CD4-positive, alpha-beta T cell (primary cell): Measurements from ENCODE around the gene MYT1. TPM values are rescaled to one million over a fixed set of nuclear protein-coding genes. Genes with fewer than 3 reads are reported as not detected.

ENCODE experiments used
- ATAC-seq: fragments of 200-7000 bp; cut with Tn5 transposase; one replicate; pipeline ENCODE4 v1.10.0; 2022; ENCODE audit warnings: mild to moderate bottlenecking; ENCODE audit not compliant: poor library complexity
- CTCF ChIA-PET: fragments of 350-600 bp; sonication (Branson Sonifier 250); formaldehyde crosslinking; loops from one replicate; lab custom pipeline; 2021; ENCODE audit warnings: antibody characterized with exemption, inconsistent platforms; lab: Charles Lee
- POLR2A ChIA-PET: fragments of 350-600 bp; sonication (Branson Sonifier 250); formaldehyde crosslinking; loops from one replicate; lab custom pipeline; 2021; ENCODE audit warnings: antibody characterized with exemption, inconsistent platforms; lab: Charles Lee
- DNase-seq, 14 experiments: peaks; one replicate each; pipeline ENCODE4 v3.0.0-alpha.2; 2013 to 2020; ENCODE audit warnings: mixed read lengths in 2 of 14
- H3K27ac ChIP-seq, 2 donors: one replicate each; pipeline versions ENCODE4 v1.5.1 to v1.7.0; 2013; ENCODE audit warnings: low read length in 2 of 2, low read depth in 1 of 2, mild to moderate bottlenecking in 1 of 2
- H3K27me3 ChIP-seq, 2 experiments: 1 replicate in 1 of 2; 2 replicates in 1 of 2; pipeline versions ENCODE4 v1.6.1 to v1.7.0; 2013; ENCODE audit warnings: low read length in 2 of 2, control low read depth in 1 of 2, mild to moderate bottlenecking in 1 of 2, moderate library complexity in 1 of 2; ENCODE audit not compliant: insufficient read depth in 2 of 2, control insufficient read depth in 1 of 2
- H3K36me3 ChIP-seq: one replicate; pipeline ENCODE4 v1.6.1; 2013; ENCODE audit warnings: low read length, control low read depth; ENCODE audit not compliant: insufficient read depth
- H3K4me1 ChIP-seq: one replicate; pipeline ENCODE4 v1.6.1; 2013; ENCODE audit warnings: low read length, control low read depth; ENCODE audit not compliant: insufficient read depth
- H3K4me3 ChIP-seq: one replicate; pipeline ENCODE4 v1.5.1; 2013; ENCODE audit warnings: mild to moderate bottlenecking, low read length, moderate library complexity
- H3K9me3 ChIP-seq, 2 experiments: 1 replicate in 1 of 2; 2 replicates in 1 of 2; pipeline versions ENCODE4 v1.6.1 to v1.7.0; 2013; ENCODE audit warnings: low read length in 2 of 2, mild to moderate bottlenecking in 2 of 2, control low read depth in 1 of 2, moderate library complexity in 1 of 2; ENCODE audit not compliant: control insufficient read depth in 1 of 2, insufficient read depth in 1 of 2
- H3K27ac Mint-ChIP-seq: one replicate; pipeline ENCODE4 v1.8.0; 2020; ENCODE audit warnings: mixed read lengths
- H3K27me3 Mint-ChIP-seq: one replicate; pipeline ENCODE4 v1.8.0; 2021; ENCODE audit warnings: mixed read lengths
- H3K36me3 Mint-ChIP-seq: one replicate; pipeline ENCODE4 v1.8.0; 2021; ENCODE audit warnings: low read depth, mixed read lengths
- H3K4me1 Mint-ChIP-seq: one replicate; pipeline ENCODE4 v1.8.0; 2021; ENCODE audit warnings: low read depth, mixed read lengths
- H3K4me3 Mint-ChIP-seq: one replicate; pipeline ENCODE4 v1.8.0; 2020; ENCODE audit warnings: mild to moderate bottlenecking, mixed read lengths
- H3K9me3 Mint-ChIP-seq: one replicate; pipeline ENCODE4 v1.8.0; 2020; ENCODE audit warnings: mixed read lengths
- intact Hi-C, 2 experiments: fragments of 100-400 bp; cut with DNase I in 1 of 2; cut with micrococcal nuclease in 1 of 2; formaldehyde crosslinking; loops; one replicate each; pipeline versions ENCODE4 v1.15.1 to v1.9.0; 2023 to 2025; cut with DNase I, micrococcal nuclease
- total RNA-seq, 174 experiments: library from RNA in 2 of 174; stranded (reverse) in 2 of 174; gene quantifications; one replicate each; pipeline ENCODE4 v1.2.3 and lab custom pipeline; 2021 to 2026
- TF ChIP-seq, protein P1 (sequence below): fragments of 200-600 bp; IDR thresholded peaks from one replicate; pipeline ENCODE4 v1.8.0; 2022; ENCODE audit warnings: antibody characterized with exemption, mild to moderate bottlenecking

Gene MYT1
- total RNA-seq, 2 experiments from 2014 or later: 1.0 TPM; not detected in 1

GRCh38 chr20:64176551-64176950, 12.3 kb downstream of the MYT1 start:
- intact Hi-C loops: no loop called here
- no peaks in the 10 kb centered on the region for H3K36me3 Mint-ChIP-seq
- no peak overlapping the region for H3K4me3 Mint-ChIP-seq
- DNase-seq (no peak), ATAC-seq (no peak)
- H3K27me3 ChIP-seq: peaks cover 7 to 16% of the 10 kb centered on the region in 2 experiments
- ChIA-PET CTCF (no interaction called here), POLR2A (no interaction called here)
- H3K4me1 ChIP-seq: peaks cover 6% of the 10 kb centered on the region
- H3K27me3 Mint-ChIP-seq: peaks cover 15% of the 10 kb centered on the region
- H3K4me3 ChIP-seq: no peak overlapping the region
- H3K9me3 Mint-ChIP-seq: peaks cover 6% of the 10 kb centered on the region
- H3K4me1 Mint-ChIP-seq: peaks cover 8% of the 10 kb centered on the region
- peaks cover 0 to 5% of the 10 kb centered on the region in 2 experiments for H3K9me3 ChIP-seq
- H3K27ac ChIP-seq: no peak overlapping the region
- TF ChIP-seq, protein P1, sequence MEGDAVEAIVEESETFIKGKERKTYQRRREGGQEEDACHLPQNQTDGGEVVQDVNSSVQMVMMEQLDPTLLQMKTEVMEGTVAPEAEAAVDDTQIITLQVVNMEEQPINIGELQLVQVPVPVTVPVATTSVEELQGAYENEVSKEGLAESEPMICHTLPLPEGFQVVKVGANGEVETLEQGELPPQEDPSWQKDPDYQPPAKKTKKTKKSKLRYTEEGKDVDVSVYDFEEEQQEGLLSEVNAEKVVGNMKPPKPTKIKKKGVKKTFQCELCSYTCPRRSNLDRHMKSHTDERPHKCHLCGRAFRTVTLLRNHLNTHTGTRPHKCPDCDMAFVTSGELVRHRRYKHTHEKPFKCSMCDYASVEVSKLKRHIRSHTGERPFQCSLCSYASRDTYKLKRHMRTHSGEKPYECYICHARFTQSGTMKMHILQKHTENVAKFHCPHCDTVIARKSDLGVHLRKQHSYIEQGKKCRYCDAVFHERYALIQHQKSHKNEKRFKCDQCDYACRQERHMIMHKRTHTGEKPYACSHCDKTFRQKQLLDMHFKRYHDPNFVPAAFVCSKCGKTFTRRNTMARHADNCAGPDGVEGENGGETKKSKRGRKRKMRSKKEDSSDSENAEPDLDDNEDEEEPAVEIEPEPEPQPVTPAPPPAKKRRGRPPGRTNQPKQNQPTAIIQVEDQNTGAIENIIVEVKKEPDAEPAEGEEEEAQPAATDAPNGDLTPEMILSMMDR: no peak
- no peak overlapping the region for H3K27ac Mint-ChIP-seq
- no peaks in the 10 kb centered on the region for H3K36me3 ChIP-seq

DNA sequence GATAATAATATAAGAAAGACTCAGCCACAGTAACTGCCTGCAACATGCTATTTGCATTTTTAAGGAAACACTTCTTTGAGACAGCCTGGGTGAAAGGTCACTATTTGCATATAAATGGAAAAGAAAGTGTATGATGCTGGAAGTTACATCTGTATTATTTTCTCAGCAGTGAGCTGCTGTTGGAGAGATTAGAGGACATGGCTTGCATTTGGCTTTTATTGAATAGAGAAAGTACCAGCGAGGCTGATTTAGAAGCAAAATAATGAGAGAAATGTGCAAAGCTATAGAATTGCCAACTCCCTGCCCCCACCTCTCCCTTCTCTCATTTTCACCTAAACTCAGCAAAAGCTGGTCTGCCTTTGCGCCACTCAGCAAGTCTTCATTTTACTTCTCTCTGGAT, 12.7 kb downstream of the MYT1 start:
- ChIA-PET POLR2A (no interaction called here), CTCF (no interaction called here)
- H3K4me1 Mint-ChIP-seq: peaks cover 8% of the 10 kb centered on the region
- Histone ChIP-seq H3K4me1 (peaks cover 7% of the 10 kb centered on the region), H3K36me3 (no peaks in the 10 kb centered on the region), H3K9me3 (peaks cover 0 to 5% of the 10 kb centered on the region in 2 experiments), H3K4me3 (no peak overlapping the region), H3K27ac (no peak overlapping the region), H3K27me3 (peaks cover 7 to 14% of the 10 kb centered on the region in 2 experiments)
- no peaks in the 10 kb centered on the region for H3K36me3 Mint-ChIP-seq
- TF ChIP-seq, protein P1: no peak
- peaks cover 6% of the 10 kb centered on the region for H3K9me3 Mint-ChIP-seq
- ATAC-seq (no peak), DNase-seq (no peak)
- H3K27me3 Mint-ChIP-seq: peaks cover 15% of the 10 kb centered on the region
- H3K27ac Mint-ChIP-seq: no peak overlapping the region
- H3K4me3 Mint-ChIP-seq: no peak overlapping the region
- intact Hi-C loops: no loop called here

DNA sequence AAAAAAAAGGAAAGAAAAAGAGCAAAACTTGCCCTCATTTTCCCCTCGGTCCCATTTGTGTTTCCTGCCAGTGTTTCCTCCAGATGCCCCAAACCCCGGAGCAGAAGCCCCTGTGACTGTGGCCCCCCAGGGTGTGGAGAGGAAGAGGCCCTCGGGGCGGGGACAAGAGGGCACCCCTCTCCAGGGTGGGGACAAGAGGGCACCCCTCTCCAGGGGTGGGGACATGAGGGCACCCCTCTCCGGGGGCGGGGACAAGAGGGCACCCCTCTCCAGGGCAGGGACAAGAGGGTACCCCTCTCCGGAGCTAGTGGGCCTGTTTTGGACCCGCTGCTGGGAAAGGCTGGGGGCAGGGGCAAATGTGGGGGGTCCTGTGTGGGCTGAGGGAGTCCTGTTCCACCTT, 13.1 kb downstream of the MYT1 start:
- H3K4me1 Mint-ChIP-seq: peaks cover 8% of the 10 kb centered on the region
- peaks cover 6% of the 10 kb centered on the region for H3K9me3 Mint-ChIP-seq
- POLR2A ChIA-PET: no interaction called here
- H3K27me3 Mint-ChIP-seq: peaks cover 15% of the 10 kb centered on the region
- CTCF ChIA-PET: no interaction called here
- ATAC-seq (no peak), DNase-seq (no peak)
- intact Hi-C loops: no loop called here
- Histone ChIP-seq H3K27me3 (peaks cover 7 to 11% of the 10 kb centered on the region in 2 experiments), H3K36me3 (no peaks in the 10 kb centered on the region), H3K9me3 (peaks cover 0 to 9% of the 10 kb centered on the region in 2 experiments), H3K4me1 (peaks cover 7% of the 10 kb centered on the region), H3K27ac (no peak overlapping the region), H3K4me3 (no peak overlapping the region)
- TF ChIP-seq, protein P1: no peak
- no peak overlapping the region for H3K4me3 Mint-ChIP-seq
- H3K27ac Mint-ChIP-seq: no peak overlapping the region
- no peaks in the 10 kb centered on the region for H3K36me3 Mint-ChIP-seq
